IPS-NIHi7 (cell line): Measurements from ENCODE around the gene INHBA.

Experiments
- DNase-seq: peaks from one replicate; pipeline ENCODE4 v3.0.0; 2012; ENCODE audit warnings: mixed read lengths; ENCODE audit errors: extremely low spot score

INHBA gene

DNA sequence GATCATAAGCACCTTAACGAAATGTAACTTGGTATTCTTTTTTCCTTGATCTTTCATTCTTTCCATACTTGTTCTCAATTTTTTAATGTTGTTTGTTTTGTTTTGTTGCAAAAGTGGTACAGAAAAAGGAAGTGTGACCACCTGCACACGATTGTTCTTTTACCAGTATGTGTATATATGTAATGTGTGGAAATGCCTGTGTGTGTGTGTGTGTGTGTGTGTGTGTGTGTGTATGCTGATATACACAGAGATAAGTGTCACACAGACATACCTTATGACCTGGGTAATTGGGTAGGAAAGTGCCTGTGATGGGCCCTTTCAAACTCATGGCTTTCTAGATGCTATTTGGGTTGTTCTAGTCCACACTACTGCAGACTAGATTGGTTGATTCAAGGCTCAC, 14.0 kb downstream of the INHBA start:
- DNase-seq: no peak

GRCh38 chr7:41688012-41688625, 14.8 kb downstream of the INHBA start:
- no peak for DNase-seq

DNA sequence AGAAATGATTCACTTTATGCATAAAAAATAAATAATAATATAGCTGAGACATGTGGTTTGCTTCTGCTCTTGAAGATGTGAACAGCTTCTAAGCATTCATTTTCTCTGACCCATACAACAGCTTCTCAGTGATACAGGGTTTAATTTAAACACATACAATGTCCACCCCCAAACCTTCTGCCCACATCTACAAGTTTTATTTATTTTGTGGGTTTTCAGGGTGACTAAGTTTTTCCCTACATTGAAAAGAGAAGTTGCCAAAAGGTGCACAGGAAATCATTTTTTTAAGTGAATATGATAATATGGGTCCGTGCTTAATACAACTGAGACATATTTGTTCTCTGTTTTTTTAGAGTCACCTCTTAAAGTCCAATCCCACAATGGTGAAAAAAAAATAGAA, 17.2 kb downstream of the INHBA start:
- no peak for DNase-seq

DNA sequence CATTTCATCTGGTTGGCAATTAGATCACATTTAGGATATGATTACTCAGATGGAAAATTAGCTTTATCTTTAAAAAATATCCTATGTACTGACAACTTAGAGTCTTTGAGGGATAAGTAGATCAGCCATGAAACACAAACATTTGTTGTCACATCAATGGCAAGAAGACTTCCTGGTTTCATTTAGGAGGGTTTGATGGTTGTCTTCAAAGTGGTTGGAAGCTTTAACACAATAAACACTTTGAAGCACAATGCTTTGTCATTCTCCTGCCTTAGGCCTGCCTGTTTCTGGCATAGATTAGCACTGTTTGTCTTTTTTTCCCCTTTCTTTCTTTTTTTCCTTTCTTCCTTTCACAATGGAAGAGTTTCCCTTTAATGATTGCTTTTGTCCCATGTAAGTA, 20.5 kb downstream of the INHBA start:
- DNase-seq: no peak

DNA sequence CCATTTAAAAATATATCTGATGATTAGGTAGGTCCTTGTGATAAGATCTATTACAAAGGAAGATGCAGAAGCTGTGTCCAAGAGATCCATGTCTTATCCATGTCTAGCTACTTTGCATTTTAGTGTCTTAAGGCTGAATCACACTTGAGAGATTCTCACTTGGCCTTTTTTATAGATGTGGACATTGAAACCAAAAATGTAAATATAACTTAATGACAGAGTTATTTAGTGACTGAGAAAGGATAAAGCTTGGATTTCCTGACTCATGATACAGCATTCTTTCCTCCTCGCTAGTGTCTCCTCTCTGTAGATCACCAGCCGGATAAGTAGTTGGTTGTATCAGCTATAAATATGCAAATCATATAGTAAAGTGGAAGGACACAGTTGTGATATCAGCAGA, 23.3 kb downstream of the INHBA start:
- no peak for DNase-seq

GRCh38 chr7:41674505-41675023, 28.3 kb downstream of the INHBA start:
- DNase-seq: no peak

- no peak for DNase-seq
Measured at GRCh38 chr7:41661596-41661995, 41.3 kb downstream of the INHBA start.

GRCh38 chr7:41659539-41659938, 43.4 kb downstream of the INHBA start:
- no peak for DNase-seq

GRCh38 chr7:41656366-41656765, 46.5 kb downstream of the INHBA start:
- DNase-seq: no peak

- no peak for DNase-seq
Measured at GRCh38 chr7:41655426-41655825, 47.5 kb downstream of the INHBA start.

DNA sequence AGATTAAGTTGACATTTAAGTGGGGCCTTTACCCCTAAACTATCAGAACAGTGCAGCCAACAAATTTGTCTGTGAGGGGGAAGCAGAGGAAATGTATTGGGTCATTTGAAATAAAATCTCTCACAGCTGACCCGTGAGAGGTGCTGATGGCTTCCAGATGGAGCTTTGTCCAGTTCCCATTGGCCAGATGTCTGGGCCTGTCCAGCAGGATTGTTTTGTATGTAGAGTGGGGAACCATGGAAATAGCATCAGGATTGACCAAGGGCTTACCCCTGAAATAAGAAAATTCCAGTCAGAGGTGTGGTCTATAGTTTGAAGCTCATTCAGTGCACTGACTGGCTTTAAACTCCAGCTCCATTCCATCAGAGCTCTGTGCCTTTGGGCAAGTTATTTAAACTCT, 50.6 kb downstream of the INHBA start:
- DNase-seq: no peak

DNA sequence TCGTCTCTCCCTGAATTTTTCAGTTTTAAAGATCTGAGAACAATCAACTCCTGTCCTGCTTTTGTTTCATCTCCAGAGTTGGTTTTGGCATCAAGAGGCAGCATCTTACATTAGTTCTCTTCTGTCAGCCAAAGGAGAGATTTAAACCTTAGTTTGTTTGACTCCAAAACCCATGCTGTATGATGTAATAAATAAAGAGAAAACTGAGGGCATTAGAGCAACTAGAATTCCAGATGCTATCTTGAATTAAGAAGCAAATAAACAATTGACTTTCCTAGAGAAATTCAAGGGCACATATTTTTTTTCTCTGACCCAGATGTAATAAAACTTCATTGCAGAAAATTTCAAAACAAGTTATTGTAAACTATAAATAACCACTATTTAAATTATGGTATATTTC, 54.4 kb downstream of the INHBA start:
- no peak for DNase-seq

- no peak for DNase-seq
Measured at GRCh38 chr7:41643616-41644015, 59.3 kb downstream of the INHBA start.

GRCh38 chr7:41641665-41642014, 61.2 kb downstream of the INHBA start:
- DNase-seq: no peak

DNA sequence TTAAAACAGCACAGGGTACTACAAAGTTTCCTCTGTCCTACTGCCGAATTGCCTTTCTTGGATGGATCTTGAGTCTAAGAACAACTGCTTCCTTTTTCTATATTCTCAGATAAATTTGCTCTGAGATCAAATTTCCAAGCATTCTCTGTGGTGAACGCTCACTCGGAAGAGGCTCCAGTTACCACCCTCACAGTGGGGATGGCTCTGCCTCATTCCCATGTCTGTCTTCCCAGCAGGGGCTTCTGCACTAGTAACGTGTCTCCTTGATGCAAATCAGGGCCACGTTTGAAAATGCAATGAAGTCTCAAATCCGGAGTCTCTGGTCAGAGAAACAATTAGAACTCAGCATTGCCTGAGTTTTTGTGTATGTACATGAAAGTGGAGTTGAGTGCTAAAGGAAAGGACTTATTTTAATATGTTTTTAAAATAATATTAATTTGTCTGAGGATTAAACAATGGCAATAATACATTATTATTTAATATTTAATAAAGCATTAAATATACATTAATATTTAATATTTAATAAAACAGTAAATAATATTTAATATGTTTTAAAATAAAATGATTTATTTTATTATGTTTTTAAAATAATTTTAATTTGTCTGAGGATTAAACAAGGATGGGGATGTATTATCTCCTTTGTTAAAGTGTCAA, 61.8 kb downstream of the INHBA start:
- no peak for DNase-seq

GRCh38 chr7:41640487-41640886, 62.4 kb downstream of the INHBA start:
- DNase-seq: no peak

DNA sequence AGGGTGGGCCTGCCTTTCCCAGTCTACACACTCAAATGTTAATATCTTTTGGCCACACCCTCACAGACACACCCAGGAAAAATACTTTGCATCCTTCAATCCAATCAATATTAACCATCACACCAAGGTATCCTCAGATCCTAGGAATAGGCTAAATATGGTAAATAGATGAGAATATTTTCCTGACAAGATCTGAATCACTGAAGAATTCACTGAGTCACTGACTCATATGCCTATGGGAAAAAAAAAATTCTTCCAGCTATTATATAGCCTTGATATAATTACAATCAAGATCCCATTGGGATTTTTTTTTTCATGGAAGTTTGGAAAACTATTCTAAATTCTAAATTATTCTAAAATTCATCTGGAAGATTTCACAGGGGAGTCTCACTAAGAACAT, 65.8 kb downstream of the INHBA start:
- no peak for DNase-seq
